ENCODE measurements around the gene TMX3.

GRCh38 chr18:68638613-68639012, 76.3 kb downstream of the TMX3 start:
- TF ChIP-seq CTCF (IDR thresholded peaks at IDR 0.05) (no peak), POLR2AphosphoS5 (IDR thresholded peaks at IDR 0.05; ENCODE audit: low read depth, low read length) (no peak), SIN3A (IDR thresholded peaks at IDR 0.05; ENCODE audit: borderline replicate concordance, insufficient read depth, low read depth, low read length) (no peak), TCF7L2 (IDR thresholded peaks at IDR 0.05; ENCODE audit: low read depth, low read length) (no peak)
- TF ChIP-seq, protein P1, sequence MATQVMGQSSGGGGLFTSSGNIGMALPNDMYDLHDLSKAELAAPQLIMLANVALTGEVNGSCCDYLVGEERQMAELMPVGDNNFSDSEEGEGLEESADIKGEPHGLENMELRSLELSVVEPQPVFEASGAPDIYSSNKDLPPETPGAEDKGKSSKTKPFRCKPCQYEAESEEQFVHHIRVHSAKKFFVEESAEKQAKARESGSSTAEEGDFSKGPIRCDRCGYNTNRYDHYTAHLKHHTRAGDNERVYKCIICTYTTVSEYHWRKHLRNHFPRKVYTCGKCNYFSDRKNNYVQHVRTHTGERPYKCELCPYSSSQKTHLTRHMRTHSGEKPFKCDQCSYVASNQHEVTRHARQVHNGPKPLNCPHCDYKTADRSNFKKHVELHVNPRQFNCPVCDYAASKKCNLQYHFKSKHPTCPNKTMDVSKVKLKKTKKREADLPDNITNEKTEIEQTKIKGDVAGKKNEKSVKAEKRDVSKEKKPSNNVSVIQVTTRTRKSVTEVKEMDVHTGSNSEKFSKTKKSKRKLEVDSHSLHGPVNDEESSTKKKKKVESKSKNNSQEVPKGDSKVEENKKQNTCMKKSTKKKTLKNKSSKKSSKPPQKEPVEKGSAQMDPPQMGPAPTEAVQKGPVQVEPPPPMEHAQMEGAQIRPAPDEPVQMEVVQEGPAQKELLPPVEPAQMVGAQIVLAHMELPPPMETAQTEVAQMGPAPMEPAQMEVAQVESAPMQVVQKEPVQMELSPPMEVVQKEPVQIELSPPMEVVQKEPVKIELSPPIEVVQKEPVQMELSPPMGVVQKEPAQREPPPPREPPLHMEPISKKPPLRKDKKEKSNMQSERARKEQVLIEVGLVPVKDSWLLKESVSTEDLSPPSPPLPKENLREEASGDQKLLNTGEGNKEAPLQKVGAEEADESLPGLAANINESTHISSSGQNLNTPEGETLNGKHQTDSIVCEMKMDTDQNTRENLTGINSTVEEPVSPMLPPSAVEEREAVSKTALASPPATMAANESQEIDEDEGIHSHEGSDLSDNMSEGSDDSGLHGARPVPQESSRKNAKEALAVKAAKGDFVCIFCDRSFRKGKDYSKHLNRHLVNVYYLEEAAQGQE (IDR thresholded peaks at IDR 0.05; ENCODE audit: insufficient read depth in 1 of 2, low read depth in 2 of 2, low read length in 1 of 2): no peak

Measured in Panc1 (cell line).